ENCODE results near the gene DGKD. TPM values are rescaled to one million over a fixed set of nuclear protein-coding genes. Genes with fewer than 3 reads are reported as not detected.

The DGKD gene
- total RNA-seq, 1 donor from 2014 or later: 49.5 TPM

DNA sequence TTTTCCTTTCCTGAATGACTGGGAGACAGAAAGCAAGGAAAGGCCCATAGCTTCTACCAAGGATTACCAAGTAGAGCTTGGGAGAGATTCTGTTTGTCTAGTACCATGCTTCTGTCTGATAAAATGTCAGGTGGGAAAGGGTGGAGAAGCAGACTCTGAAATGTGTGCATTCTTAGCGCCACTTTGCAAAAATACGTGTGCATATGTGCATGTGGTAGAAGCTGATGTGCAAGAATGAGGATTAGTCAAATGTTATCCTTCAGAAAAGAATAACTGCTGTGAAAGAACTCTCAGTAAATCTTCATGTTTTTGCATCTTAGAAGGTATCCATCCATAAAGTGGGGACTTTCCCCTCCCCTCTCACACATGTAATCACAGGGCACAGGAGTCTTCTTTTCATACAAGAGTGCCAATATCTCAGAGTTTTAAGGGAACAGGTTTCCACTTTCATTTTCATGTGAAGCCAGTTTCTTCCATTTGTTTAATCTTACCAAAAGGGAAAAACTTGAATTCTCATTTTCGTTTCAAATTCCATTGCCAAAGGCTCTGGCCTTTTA lies 15.4 kb upstream of the DGKD start:
- Mint-ChIP-seq H3K36me3 (ENCODE audit: insufficient read depth) (no peaks in the 10 kb centered on the region), H3K27me3 (peaks cover 6% of the 10 kb centered on the region), H3K9me3 (ENCODE audit: low read depth) (no peaks in the 10 kb centered on the region), H3K4me1 (ENCODE audit: low read depth) (no peaks in the 10 kb centered on the region), H3K4me3 (ENCODE audit: low read depth) (no peak overlapping the region), H3K27ac (no peak overlapping the region)
- no peak for DNase-seq (ENCODE audit: low spot score, unreplicated experiment)
- no peak for TF ChIP-seq CTCF (IDR thresholded peaks at IDR 0.05; ENCODE audit: unreplicated experiment)

- no peak for TF ChIP-seq CTCF (IDR thresholded peaks at IDR 0.05; ENCODE audit: unreplicated experiment)
- no peaks in the 10 kb centered on the region for H3K36me3 Mint-ChIP-seq (ENCODE audit: insufficient read depth)
- H3K4me3 Mint-ChIP-seq (ENCODE audit: low read depth): no peak overlapping the region
- H3K27ac Mint-ChIP-seq: no peak overlapping the region
- H3K27me3 Mint-ChIP-seq: peaks cover 4% of the 10 kb centered on the region
- H3K4me1 Mint-ChIP-seq (ENCODE audit: low read depth): no peaks in the 10 kb centered on the region
- no peak for DNase-seq (ENCODE audit: low spot score, unreplicated experiment)
- H3K9me3 Mint-ChIP-seq (ENCODE audit: low read depth): no peaks in the 10 kb centered on the region
Observed at GRCh38 chr2:233339427-233339826, 14.9 kb upstream of the DGKD start.

- no peak for TF ChIP-seq CTCF (IDR thresholded peaks at IDR 0.05; ENCODE audit: unreplicated experiment)
- Mint-ChIP-seq H3K9me3 (ENCODE audit: low read depth) (no peaks in the 10 kb centered on the region), H3K4me3 (ENCODE audit: low read depth) (no peak overlapping the region), H3K4me1 (ENCODE audit: low read depth) (no peaks in the 10 kb centered on the region), H3K36me3 (ENCODE audit: insufficient read depth) (no peaks in the 10 kb centered on the region), H3K27ac (no peak overlapping the region), H3K27me3 (peaks cover 4% of the 10 kb centered on the region)
- no peak for DNase-seq (ENCODE audit: low spot score, unreplicated experiment)
Observed at GRCh38 chr2:233341296-233341695, 13.0 kb upstream of the DGKD start.

GRCh38 chr2:233342301-233342700 lies 12.0 kb upstream of the DGKD start:
- DNase-seq (ENCODE audit: low spot score, unreplicated experiment): no peak
- Mint-ChIP-seq H3K27me3 (peaks cover 4% of the 10 kb centered on the region), H3K36me3 (ENCODE audit: insufficient read depth) (no peaks in the 10 kb centered on the region), H3K9me3 (ENCODE audit: low read depth) (no peaks in the 10 kb centered on the region), H3K4me3 (ENCODE audit: low read depth) (no peak overlapping the region), H3K27ac (no peak overlapping the region), H3K4me1 (ENCODE audit: low read depth) (no peaks in the 10 kb centered on the region)
- TF ChIP-seq CTCF (IDR thresholded peaks at IDR 0.05; ENCODE audit: unreplicated experiment): no peak

GRCh38 chr2:233343171-233343705 lies 11.1 kb upstream of the DGKD start:
- Mint-ChIP-seq H3K36me3 (ENCODE audit: insufficient read depth) (no peaks in the 10 kb centered on the region), H3K27me3 (no peaks in the 10 kb centered on the region), H3K9me3 (ENCODE audit: low read depth) (no peaks in the 10 kb centered on the region), H3K27ac (no peak overlapping the region), H3K4me3 (ENCODE audit: low read depth) (no peak overlapping the region), H3K4me1 (ENCODE audit: low read depth) (peaks cover 1% of the 10 kb centered on the region)
- no peak for TF ChIP-seq CTCF (IDR thresholded peaks at IDR 0.05; ENCODE audit: unreplicated experiment)
- no peak for DNase-seq (ENCODE audit: low spot score, unreplicated experiment)

Measured in progenitor cell of endocrine pancreas (in vitro differentiated cells).